ENCODE measurements around the gene DENND1A.

DNA sequence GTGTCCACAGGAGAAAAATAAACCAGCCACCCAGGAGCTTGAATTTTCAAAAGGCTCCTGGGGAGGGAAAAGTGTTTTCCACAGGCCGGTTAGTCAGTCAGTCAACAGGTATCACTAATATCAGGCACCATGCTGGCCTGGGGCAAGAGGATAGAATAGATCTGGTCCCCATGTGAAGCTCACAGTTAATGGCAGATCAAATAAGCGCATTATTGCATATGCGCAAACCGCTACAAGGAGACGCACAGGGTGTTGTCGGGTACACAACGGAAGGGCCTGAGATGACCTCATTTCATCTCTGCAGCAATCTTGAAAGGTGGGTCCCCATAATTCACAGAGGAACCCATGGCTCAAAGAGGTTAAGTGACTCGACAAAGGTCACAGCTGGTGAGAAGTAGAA, 313.2 kb downstream of the DENND1A start:
- TF ChIP-seq, protein P1, sequence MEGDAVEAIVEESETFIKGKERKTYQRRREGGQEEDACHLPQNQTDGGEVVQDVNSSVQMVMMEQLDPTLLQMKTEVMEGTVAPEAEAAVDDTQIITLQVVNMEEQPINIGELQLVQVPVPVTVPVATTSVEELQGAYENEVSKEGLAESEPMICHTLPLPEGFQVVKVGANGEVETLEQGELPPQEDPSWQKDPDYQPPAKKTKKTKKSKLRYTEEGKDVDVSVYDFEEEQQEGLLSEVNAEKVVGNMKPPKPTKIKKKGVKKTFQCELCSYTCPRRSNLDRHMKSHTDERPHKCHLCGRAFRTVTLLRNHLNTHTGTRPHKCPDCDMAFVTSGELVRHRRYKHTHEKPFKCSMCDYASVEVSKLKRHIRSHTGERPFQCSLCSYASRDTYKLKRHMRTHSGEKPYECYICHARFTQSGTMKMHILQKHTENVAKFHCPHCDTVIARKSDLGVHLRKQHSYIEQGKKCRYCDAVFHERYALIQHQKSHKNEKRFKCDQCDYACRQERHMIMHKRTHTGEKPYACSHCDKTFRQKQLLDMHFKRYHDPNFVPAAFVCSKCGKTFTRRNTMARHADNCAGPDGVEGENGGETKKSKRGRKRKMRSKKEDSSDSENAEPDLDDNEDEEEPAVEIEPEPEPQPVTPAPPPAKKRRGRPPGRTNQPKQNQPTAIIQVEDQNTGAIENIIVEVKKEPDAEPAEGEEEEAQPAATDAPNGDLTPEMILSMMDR (IDR thresholded peaks at IDR 0.05): no peak
- TF ChIP-seq EZH2phosphoT487 (IDR thresholded peaks at IDR 0.05): no peak
- no peak for TF ChIP-seq EZH2 (IDR thresholded peaks at IDR 0.05)
